Spleen (tissue), 11 donors: Measurements from ENCODE around the gene SLC1A7. TPM values are rescaled to one million over a fixed set of nuclear protein-coding genes. Genes with fewer than 3 reads are reported as not detected.

ENCODE experiments used
- DNase-seq: peaks from one replicate; pipeline ENCODE4 v3.0.0-alpha.2; 2020
- H3K27ac ChIP-seq, 8 donors: fragments of 200-600 bp; sonication (generic) in 7 of 8; 1 replicate in 4 of 8; 2 replicates in 4 of 8; pipeline versions ENCODE4 v1.5.0 to v1.8.0; 2016 to 2021; ENCODE audit warnings: inconsistent platforms in 4 of 8, mild to moderate bottlenecking in 4 of 8, moderate library complexity in 1 of 8
- H3K27me3 ChIP-seq, 7 donors: fragments of 200-600 bp; sonication (generic) in 6 of 7; replicated peaks in 1 of 7; 1 replicate in 4 of 7; 2 replicates in 3 of 7; pipeline versions ENCODE4 v1.5.0 to v1.8.0; 2016 to 2021; ENCODE audit warnings: inconsistent platforms in 3 of 7, mild to moderate bottlenecking in 1 of 7
- H3K36me3 ChIP-seq, 6 donors: fragments of 200-600 bp; sonication (generic) in 5 of 6; 1 replicate in 4 of 6; 2 replicates in 2 of 6; pipeline versions ENCODE4 v1.5.0 to v1.8.0; 2016 to 2021; ENCODE audit warnings: inconsistent platforms in 2 of 6
- H3K4me1 ChIP-seq, 6 donors: fragments of 200-600 bp; sonication (generic) in 5 of 6; 1 replicate in 3 of 6; 2 replicates in 3 of 6; pipeline versions ENCODE4 v1.5.0 to v1.8.0; 2016 to 2021; ENCODE audit warnings: inconsistent platforms in 3 of 6
- H3K4me3 ChIP-seq, 8 donors: fragments of 200-600 bp; sonication (generic) in 7 of 8; 1 replicate in 4 of 8; 2 replicates in 4 of 8; pipeline versions ENCODE4 v1.5.0 to v1.8.0; 2016 to 2021; ENCODE audit warnings: inconsistent platforms in 4 of 8, mild to moderate bottlenecking in 4 of 8, moderate library complexity in 2 of 8
- H3K9me3 ChIP-seq, 8 donors: fragments of 200-600 bp; sonication (generic) in 7 of 8; 1 replicate in 4 of 8; 2 replicates in 4 of 8; pipeline versions ENCODE4 v1.5.0 to v1.8.0; 2016 to 2021; ENCODE audit warnings: inconsistent platforms in 4 of 8
- CTCF ChIP-seq, 11 experiments: fragments of 200-600 bp in 7 of 11; fragments of 450-650 bp in 4 of 11; sonication (generic) in 4 of 11; IDR thresholded peaks in 8 of 11; conservative IDR thresholded peaks in 3 of 11; 1 replicate in 7 of 11; 2 replicates in 4 of 11; pipeline versions ENCODE4 v1.4.0 to v1.8.0; 2016 to 2021; ENCODE audit warnings: antibody characterized with exemption in 11 of 11, inconsistent platforms in 4 of 11, mild to moderate bottlenecking in 1 of 11
- POLR2A ChIP-seq, 3 donors: fragments of 450-650 bp; IDR thresholded peaks; one replicate each; pipeline ENCODE4 v1.5.1; 2017; ENCODE audit warnings: antibody characterized with exemption in 3 of 3, mild to moderate bottlenecking in 1 of 3
- POLR2AphosphoS5 ChIP-seq, 3 donors: sonication (generic); formaldehyde crosslinking; IDR thresholded peaks; one replicate each; pipeline ENCODE4 v1.5.1; 2017; ENCODE audit warnings: antibody characterized with exemption in 3 of 3
- WGBS, 5 donors: extraction: QIAGEN DNeasy Blood & Tissue Kit in 3 of 5; methylation state at CpG; one replicate each; pipeline versions ENCODE4 v1.1.5 to v1.1.7; 2013 to 2018; 5-methylcytosine and 5-hydroxymethylcytosine counted together
- intact Hi-C: fragments of 100-400 bp; cut with DNase I; formaldehyde crosslinking; loops from one replicate; pipeline ENCODE4 v1.15.0; 2023; ENCODE audit warnings: low total_unique reads
- polyA plus RNA-seq, 3 donors: library from polyadenylated mRNA; stranded (reverse); fragments of 200-250 nt; gene quantifications; one replicate each; pipeline ENCODE4 v1.2.1, GENCODE V29; 2013
- total RNA-seq, 7 donors: library from RNA; depleted of rRNA in 3 of 7; stranded (reverse); fragments of >200 nt in 3 of 7; fragmentation: NEBNext Ultra II Directional in 4 of 7; extraction: Animal tissue kit (Norgen Biotek cat#: 25700) in 4 of 7; gene quantifications; one replicate each; pipeline versions ENCODE4 v1.1.0 to v1.2.1, GENCODE V29; 2016 to 2021
- donor health status: healthy with polysubstance abuse.
- donor health status: DM: no; HTN: no; CAD: no; lungs with moderate emphysema.
- donor health status: DM: no; HTN: no; CAD: no.
- donor health status: Bipolar disorder and iron deficiency.
- donor health status: healthy.
- donor health status: DM: no; HTN: no; CAD: no.
- donor health status: DM: yes; HTN: yes; CAD: no.

The SLC1A7 gene
- total and polyA plus RNA-seq, 10 donors = 0.02 to 0.19 (median 0.08) TPM; not detected in 6

GRCh38 chr1:53182716-53183094 lies 40.3 kb upstream of the SLC1A7 start:
- 67 to 81% (median 71%) methylated on average over 3 of the region's 3 CpGs for WGBS, 5 donors
- no peak overlapping the region for H3K4me3 ChIP-seq
- H3K4me1 ChIP-seq = peaks cover 0 to 8% (median 5%) of the 10 kb centered on the region in 6 donors
- intact Hi-C loops = no loop called here
- peaks cover 0 to 11% (median 9%) of the 10 kb centered on the region in 8 donors for H3K9me3 ChIP-seq
- H3K27me3 ChIP-seq = peaks cover 0 to 61% (median 9%) of the 10 kb centered on the region in 7 donors
- no peak for DNase-seq
- no peak overlapping the region for H3K27ac ChIP-seq
- TF ChIP-seq POLR2A (IDR thresholded peaks at IDR 0.05) = no peak
- no peak for TF ChIP-seq POLR2AphosphoS5 (IDR thresholded peaks at IDR 0.05)
- TF ChIP-seq CTCF (IDR thresholded peaks at IDR 0.05 in 8 of 11, conservative IDR thresholded peaks at IDR 0.05 in 3 of 11) = no peak
- no peaks in the 10 kb centered on the region for H3K36me3 ChIP-seq

- Histone ChIP-seq H3K36me3 (no peaks in the 10 kb centered on the region), H3K27me3 (peaks cover 0 to 66% (median 14%) of the 10 kb centered on the region in 7 donors), H3K9me3 (peaks cover 0 to 11% (median 9%) of the 10 kb centered on the region in 8 donors), H3K4me3 (no peak overlapping the region), H3K4me1 (peaks cover 0 to 8% (median 5%) of the 10 kb centered on the region in 6 donors), H3K27ac (no peak overlapping the region)
- TF ChIP-seq POLR2AphosphoS5 (IDR thresholded peaks at IDR 0.05) = no peak
- peak; percentile 54 to 93 (median 86) for TF ChIP-seq CTCF (IDR thresholded peaks at IDR 0.05 in 8 of 11, conservative IDR thresholded peaks at IDR 0.05 in 3 of 11)
- DNase-seq = peak; percentile 92
- WGBS, 5 donors = 18 to 21% (median 20%) methylated on average over 16 of the region's 16 CpGs
- intact Hi-C loops = no loop called here
Measured at GRCh38 chr1:53182111-53182593, 39.7 kb upstream of the SLC1A7 start.

GRCh38 chr1:53180951-53181350 lies 38.5 kb upstream of the SLC1A7 start:
- Histone ChIP-seq H3K27me3 (peaks cover 0 to 77% (median 21%) of the 10 kb centered on the region in 7 donors), H3K4me1 (peaks cover 0 to 15% (median 8%) of the 10 kb centered on the region in 6 donors), H3K9me3 (peaks cover 0 to 11% (median 9%) of the 10 kb centered on the region in 8 donors), H3K27ac (no peak overlapping the region), H3K4me3 (no peak overlapping the region), H3K36me3 (no peaks in the 10 kb centered on the region)
- no peak for TF ChIP-seq POLR2A (IDR thresholded peaks at IDR 0.05)
- TF ChIP-seq POLR2AphosphoS5 (IDR thresholded peaks at IDR 0.05) = no peak
- no peak for TF ChIP-seq CTCF (IDR thresholded peaks at IDR 0.05 in 8 of 11, conservative IDR thresholded peaks at IDR 0.05 in 3 of 11)
- no peak for DNase-seq
- 89 to 99% (median 95%) methylated on average over 5 of the region's 5 CpGs for WGBS, 5 donors
- intact Hi-C loops = no loop called here

GRCh38 chr1:53180226-53180625 lies 37.8 kb upstream of the SLC1A7 start:
- DNase-seq = no peak
- Histone ChIP-seq H3K4me3 (no peak overlapping the region), H3K9me3 (peaks cover 0 to 6% (median 4%) of the 10 kb centered on the region in 8 donors), H3K36me3 (no peaks in the 10 kb centered on the region), H3K27me3 (peaks cover 0 to 75% (median 21%) of the 10 kb centered on the region in 7 donors), H3K4me1 (peaks cover 0 to 22% (median 9%) of the 10 kb centered on the region in 6 donors), H3K27ac (no peak overlapping the region)
- WGBS, 5 donors = 72 to 92% (median 84%) methylated on average over 2 of the region's 2 CpGs
- intact Hi-C loops = no loop called here
- TF ChIP-seq CTCF (IDR thresholded peaks at IDR 0.05 in 8 of 11, conservative IDR thresholded peaks at IDR 0.05 in 3 of 11) = no peak
